OCI-LY1 (cell line): ENCODE data around the gene MCTP2.

ENCODE experiments used
- H2AFZ ChIP-seq: fragments of 200-600 bp; sonication (generic), shearing (Covaris generic); 2 replicates; pipeline ENCODE4 v1.6.0; 2014; ENCODE audit warnings: antibody characterized with exemption, mild to moderate bottlenecking, low read length
- H3F3A ChIP-seq: fragments of 200-600 bp; sonication (generic), shearing (Covaris generic); 2 replicates; pipeline ENCODE4 v1.6.0; 2014; ENCODE audit warnings: mild to moderate bottlenecking, antibody characterized with exemption, low read length, moderate library complexity; ENCODE audit not compliant: insufficient read depth
- H3K27ac ChIP-seq: fragments of 200-600 bp; sonication (generic); 2 replicates; pipeline ENCODE4 v1.5.1; 2014; ENCODE audit warnings: low read length, mixed run types, mild to moderate bottlenecking, low read depth; ENCODE audit not compliant: poor library complexity, severe bottlenecking
- H3K27me3 ChIP-seq: fragments of 200-600 bp; sonication (generic); 2 replicates; pipeline ENCODE4 v1.6.0; 2014; ENCODE audit warnings: antibody characterized with exemption, mild to moderate bottlenecking, low read length, moderate library complexity; ENCODE audit not compliant: insufficient read depth
- H3K36me3 ChIP-seq: fragments of 200-600 bp; sonication (generic); 2 replicates; pipeline ENCODE4 v1.6.1; 2014; ENCODE audit warnings: mild to moderate bottlenecking, antibody characterized with exemption, low read length, moderate library complexity, mixed read lengths; ENCODE audit not compliant: insufficient read depth
- H3K4me1 ChIP-seq: fragments of 200-600 bp; sonication (generic); 2 replicates; pipeline ENCODE4 v1.5.1; 2014; ENCODE audit warnings: mild to moderate bottlenecking, low read length, moderate library complexity; ENCODE audit not compliant: insufficient read depth, severe bottlenecking
- H3K4me2 ChIP-seq: fragments of 200-600 bp; sonication (generic), shearing (Covaris generic); 2 replicates; pipeline ENCODE4 v1.6.1; 2014; ENCODE audit warnings: low read length
- H3K4me3 ChIP-seq: fragments of 200-600 bp; sonication (generic); 2 replicates; pipeline ENCODE4 v1.5.1; 2014; ENCODE audit warnings: low read length, low read depth, mild to moderate bottlenecking, mixed read lengths; ENCODE audit not compliant: poor library complexity, severe bottlenecking
- H3K79me2 ChIP-seq: fragments of 200-600 bp; shearing (Covaris generic); 2 replicates; pipeline ENCODE4 v1.6.1; 2016; ENCODE audit warnings: mixed run types, low read length, mixed read lengths; ENCODE audit not compliant: insufficient read depth
- H3K9ac ChIP-seq: fragments of 200-600 bp; sonication (generic), shearing (Covaris generic); 2 replicates; pipeline ENCODE4 v1.6.1; 2014; ENCODE audit warnings: mild to moderate bottlenecking, low read length, mixed read lengths
- H3K9me2 ChIP-seq: fragments of 200-600 bp; sonication (generic), shearing (Covaris generic); 2 replicates; pipeline ENCODE4 v1.6.1; 2014; ENCODE audit warnings: low read depth, mild to moderate bottlenecking, low read length, mixed read lengths
- H3K9me3 ChIP-seq: fragments of 200-600 bp; shearing (Covaris generic); 2 replicates; pipeline ENCODE4 v1.6.1; 2014; ENCODE audit warnings: low read length, mixed read lengths
- H4K20me1 ChIP-seq: fragments of 200-600 bp; sonication (generic), shearing (Covaris generic); 2 replicates; pipeline ENCODE4 v1.6.0; 2016; ENCODE audit warnings: mild to moderate bottlenecking, low read length; ENCODE audit not compliant: insufficient read depth
- CTCF ChIP-seq: fragments of 200-600 bp; sonication (generic), shearing (Covaris generic); IDR thresholded peaks from 2 replicates; pipeline ENCODE4 v1.5.1; 2017; ENCODE audit warnings: mild to moderate bottlenecking, antibody characterized with exemption, low read length, moderate library complexity, mixed read lengths
- EZH2 ChIP-seq: fragments of 200-600 bp; sonication (generic), shearing (Covaris generic); IDR thresholded peaks from 2 replicates; pipeline ENCODE4 v1.8.0; 2017; ENCODE audit warnings: borderline replicate concordance, mixed run types, mild to moderate bottlenecking, antibody characterized with exemption, low read length, moderate library complexity, mixed read lengths

Gene MCTP2

GRCh38 chr15:94460624-94461023, 229.3 kb downstream of the MCTP2 start:
- no peaks in the 10 kb centered on the region for H4K20me1 ChIP-seq
- H3K9ac ChIP-seq: no peak overlapping the region
- H3K79me2 ChIP-seq: no peaks in the 10 kb centered on the region
- no peak for TF ChIP-seq EZH2
- no peak for TF ChIP-seq CTCF
- no peak overlapping the region for H3K4me2 ChIP-seq
- no peaks in the 10 kb centered on the region for H3K9me3 ChIP-seq
- H3K27ac ChIP-seq: no peak overlapping the region
- H3K27me3 ChIP-seq: no peaks in the 10 kb centered on the region
- no peak overlapping the region for H3K4me3 ChIP-seq
- no peaks in the 10 kb centered on the region for H3F3A ChIP-seq
- no peaks in the 10 kb centered on the region for H3K9me2 ChIP-seq
- H3K4me1 ChIP-seq: no peaks in the 10 kb centered on the region
- no peak overlapping the region for H2AFZ ChIP-seq
- peaks cover 35% of the 10 kb centered on the region; the same call in 1 of the 2 replicates for H3K36me3 ChIP-seq

- H3K9me3 ChIP-seq: no peaks in the 10 kb centered on the region
- no peak overlapping the region for H3K9ac ChIP-seq
- TF ChIP-seq CTCF: no peak
- TF ChIP-seq EZH2: no peak
- H2AFZ ChIP-seq: no peak overlapping the region
- H3K36me3 ChIP-seq: peaks cover 26% of the 10 kb centered on the region; the same call in 1 of the 2 replicates
- H3K79me2 ChIP-seq: no peaks in the 10 kb centered on the region
- no peaks in the 10 kb centered on the region for H3K27me3 ChIP-seq
- no peak overlapping the region for H3K4me3 ChIP-seq
- H3K9me2 ChIP-seq: no peaks in the 10 kb centered on the region
- H3K27ac ChIP-seq: no peak overlapping the region
- H3K4me1 ChIP-seq: no peaks in the 10 kb centered on the region
- H3K4me2 ChIP-seq: no peak overlapping the region
- no peaks in the 10 kb centered on the region for H4K20me1 ChIP-seq
- no peaks in the 10 kb centered on the region for H3F3A ChIP-seq
Observed at GRCh38 chr15:94467034-94467433, 235.7 kb downstream of the MCTP2 start.

DNA sequence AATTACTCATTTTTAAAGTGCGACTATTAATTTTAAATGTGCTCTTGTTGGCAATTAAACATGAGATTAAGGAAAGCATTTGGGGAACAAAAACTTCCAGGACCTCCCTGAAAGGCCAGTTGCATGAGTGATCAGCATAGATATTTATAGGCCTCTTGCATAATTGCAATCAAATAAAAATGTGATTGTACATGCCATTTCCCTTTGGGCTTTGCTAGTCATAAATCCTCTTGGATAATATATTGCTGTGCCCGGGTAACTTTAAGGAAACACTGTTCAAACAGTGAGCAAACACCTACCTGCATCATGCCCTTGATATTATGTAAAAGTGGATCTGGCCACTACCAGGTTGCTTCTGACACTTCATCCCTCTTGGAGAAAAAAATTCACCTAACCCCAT, 239.1 kb downstream of the MCTP2 start:
- TF ChIP-seq CTCF: no peak
- TF ChIP-seq EZH2: no peak
- no peaks in the 10 kb centered on the region for H4K20me1 ChIP-seq
- no peak overlapping the region for H2AFZ ChIP-seq
- H3K9me3 ChIP-seq: no peaks in the 10 kb centered on the region
- H3K27me3 ChIP-seq: no peaks in the 10 kb centered on the region
- no peak overlapping the region for H3K27ac ChIP-seq
- no peak overlapping the region for H3K9ac ChIP-seq
- no peak overlapping the region for H3K4me2 ChIP-seq
- H3K36me3 ChIP-seq: peaks cover 41% of the 10 kb centered on the region; the same call in 1 of the 2 replicates
- no peaks in the 10 kb centered on the region for H3K4me1 ChIP-seq
- H3K79me2 ChIP-seq: no peaks in the 10 kb centered on the region
- no peaks in the 10 kb centered on the region for H3K9me2 ChIP-seq
- H3K4me3 ChIP-seq: no peak overlapping the region
- H3F3A ChIP-seq: no peaks in the 10 kb centered on the region
